Measurements from ENCODE around the gene MYADML2.

MYADML2 gene

DNA sequence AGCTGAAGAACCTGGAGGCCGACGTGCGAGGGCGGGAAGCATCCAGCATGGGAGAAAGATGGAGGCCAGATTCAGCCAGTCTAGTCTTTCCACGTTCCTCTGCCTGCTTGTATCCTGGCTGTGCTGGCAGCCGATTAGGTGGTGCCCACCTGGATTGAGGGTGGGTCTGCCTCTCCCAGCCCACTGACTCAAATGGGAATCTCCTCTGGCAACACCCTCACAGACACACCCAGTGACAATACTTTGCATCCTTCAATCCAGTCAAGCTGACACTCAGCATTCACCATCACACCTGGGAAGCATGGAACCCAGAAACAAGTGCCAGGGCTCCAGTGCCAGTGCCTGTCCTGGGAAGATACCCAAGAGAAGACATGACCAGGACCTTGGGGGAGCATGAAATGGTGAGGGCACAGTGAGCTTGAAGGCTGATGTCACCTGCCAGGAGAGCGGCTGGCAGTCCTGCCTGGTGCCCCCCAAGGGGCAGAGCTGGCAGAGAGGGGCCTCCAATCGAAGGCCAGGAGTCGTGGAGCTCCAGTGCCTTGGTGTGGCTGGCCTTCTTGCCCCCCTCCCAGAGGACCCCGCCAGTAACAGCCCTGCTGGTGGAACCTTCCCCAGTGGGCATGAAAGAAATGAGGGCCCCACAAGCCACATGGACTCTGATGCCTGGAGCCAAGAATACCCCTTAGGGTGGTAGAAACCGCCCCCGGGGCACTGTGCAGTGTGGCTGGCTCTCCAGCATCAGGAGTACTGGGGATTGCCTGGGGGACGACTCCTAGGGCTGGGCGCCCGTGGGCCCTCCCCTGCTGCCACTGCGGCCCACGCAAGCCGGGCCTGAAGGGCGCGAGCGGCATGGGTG, 45.6 kb downstream of the MYADML2 start:
- no peak for DNase-seq (ENCODE audit: low read depth)
- no peak overlapping the region for H3K4me3 ChIP-seq (ENCODE audit: low read depth, low read length)
- TF ChIP-seq, protein P1, sequence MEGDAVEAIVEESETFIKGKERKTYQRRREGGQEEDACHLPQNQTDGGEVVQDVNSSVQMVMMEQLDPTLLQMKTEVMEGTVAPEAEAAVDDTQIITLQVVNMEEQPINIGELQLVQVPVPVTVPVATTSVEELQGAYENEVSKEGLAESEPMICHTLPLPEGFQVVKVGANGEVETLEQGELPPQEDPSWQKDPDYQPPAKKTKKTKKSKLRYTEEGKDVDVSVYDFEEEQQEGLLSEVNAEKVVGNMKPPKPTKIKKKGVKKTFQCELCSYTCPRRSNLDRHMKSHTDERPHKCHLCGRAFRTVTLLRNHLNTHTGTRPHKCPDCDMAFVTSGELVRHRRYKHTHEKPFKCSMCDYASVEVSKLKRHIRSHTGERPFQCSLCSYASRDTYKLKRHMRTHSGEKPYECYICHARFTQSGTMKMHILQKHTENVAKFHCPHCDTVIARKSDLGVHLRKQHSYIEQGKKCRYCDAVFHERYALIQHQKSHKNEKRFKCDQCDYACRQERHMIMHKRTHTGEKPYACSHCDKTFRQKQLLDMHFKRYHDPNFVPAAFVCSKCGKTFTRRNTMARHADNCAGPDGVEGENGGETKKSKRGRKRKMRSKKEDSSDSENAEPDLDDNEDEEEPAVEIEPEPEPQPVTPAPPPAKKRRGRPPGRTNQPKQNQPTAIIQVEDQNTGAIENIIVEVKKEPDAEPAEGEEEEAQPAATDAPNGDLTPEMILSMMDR (IDR thresholded peaks at IDR 0.05; ENCODE audit: low read depth, low read length, missing control alignments), result no peak

DNA sequence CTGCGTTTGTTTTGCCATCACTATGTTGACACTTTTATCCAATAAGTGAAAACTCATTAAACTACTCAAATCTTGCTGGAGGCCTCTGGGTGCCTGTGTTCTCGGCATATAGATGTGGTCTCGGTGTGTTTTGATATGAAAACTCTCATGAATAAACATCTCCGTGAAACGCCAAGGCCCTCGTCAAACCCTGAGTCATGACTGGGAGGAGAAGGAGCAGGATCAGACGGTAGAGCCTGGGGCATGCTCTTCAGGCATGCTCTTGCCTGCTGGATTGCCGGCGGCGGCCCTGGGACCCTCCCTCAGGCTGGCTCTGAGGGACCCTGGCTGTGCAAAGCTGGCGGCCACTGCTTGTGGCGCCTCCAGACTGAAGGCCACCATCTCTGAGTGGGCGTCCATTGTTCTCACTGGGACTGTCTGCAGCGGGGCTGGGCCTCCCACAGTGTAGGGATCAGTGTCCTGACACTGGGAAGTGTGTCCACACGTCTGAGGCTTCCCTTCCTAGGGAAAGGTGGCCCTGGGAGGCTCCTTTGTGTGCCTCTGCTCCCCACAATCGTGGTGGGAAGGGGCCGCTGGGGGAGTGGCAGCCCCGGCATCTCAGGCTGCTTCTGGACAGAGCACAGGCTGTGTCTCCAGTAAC, 46.7 kb downstream of the MYADML2 start:
- TF ChIP-seq, protein P1 (IDR thresholded peaks at IDR 0.05; ENCODE audit: low read depth, low read length, missing control alignments), result no peak

DNA sequence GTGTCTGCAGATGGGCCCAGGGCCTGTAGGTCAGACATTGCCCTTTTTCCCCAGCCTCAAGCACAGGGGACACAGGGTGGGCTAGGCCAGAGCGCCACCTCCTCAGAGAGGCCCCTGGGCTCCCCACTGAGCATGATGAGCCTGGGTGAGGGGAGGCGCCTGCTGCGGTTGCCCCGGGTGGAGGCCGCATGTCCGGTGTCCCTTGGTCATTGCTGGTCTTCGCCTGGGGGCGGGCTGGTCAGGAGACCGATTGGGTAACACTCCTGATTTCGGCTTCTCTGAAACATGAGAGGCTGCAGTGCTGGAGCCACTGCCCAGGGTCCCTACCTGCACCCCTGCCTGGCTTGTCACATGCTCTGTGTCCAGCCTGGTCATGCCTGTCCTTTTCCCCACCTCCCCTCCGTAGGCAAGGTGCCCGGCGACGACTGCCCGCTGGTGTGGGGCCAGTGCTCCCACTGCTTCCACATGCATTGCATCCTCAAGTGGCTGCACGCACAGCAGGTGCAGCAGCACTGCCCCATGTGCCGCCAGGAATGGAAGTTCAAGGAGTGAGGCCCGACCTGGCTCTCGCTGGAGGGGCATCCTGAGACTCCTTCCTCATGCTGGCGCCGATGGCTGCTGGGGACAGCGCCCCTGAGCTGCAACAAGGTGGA, 47.4 kb downstream of the MYADML2 start:
- no peak for DNase-seq (ENCODE audit: low read depth)
- no peak overlapping the region for H3K4me3 ChIP-seq (ENCODE audit: low read depth, low read length)
- TF ChIP-seq, protein P1 (IDR thresholded peaks at IDR 0.05; ENCODE audit: low read depth, low read length, missing control alignments), result no peak

More for the DNA sequence above, 46.7 kb downstream of the MYADML2 start:
- no peak for DNase-seq (ENCODE audit: low read depth)
- no peak overlapping the region for H3K4me3 ChIP-seq (ENCODE audit: low read depth, low read length)

DNA sequence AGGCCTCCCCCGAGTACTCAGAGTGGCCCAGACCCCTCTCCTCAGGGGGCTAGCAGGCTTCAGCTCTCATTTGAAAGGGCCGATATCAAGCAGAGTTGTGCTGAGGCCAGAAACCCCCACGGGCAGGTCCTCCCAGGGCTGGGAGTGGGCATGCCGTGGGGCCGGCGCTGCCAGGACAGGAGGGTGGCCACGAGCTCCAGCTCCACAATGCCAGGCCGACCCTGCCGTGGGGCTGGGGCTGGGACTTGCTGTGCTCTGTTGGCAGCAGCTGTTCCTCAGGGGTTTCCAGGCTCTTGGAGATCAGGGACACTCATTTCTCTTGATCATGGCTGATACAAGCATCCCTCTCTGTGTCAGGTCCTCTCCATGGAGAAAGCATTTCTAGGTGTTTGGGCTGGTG, 48.1 kb downstream of the MYADML2 start:
- TF ChIP-seq, protein P1 (IDR thresholded peaks at IDR 0.05; ENCODE audit: low read depth, low read length, missing control alignments), result no peak
- no peak for DNase-seq (ENCODE audit: low read depth)
- H3K4me3 ChIP-seq (ENCODE audit: low read depth, low read length), result no peak overlapping the region

DNA sequence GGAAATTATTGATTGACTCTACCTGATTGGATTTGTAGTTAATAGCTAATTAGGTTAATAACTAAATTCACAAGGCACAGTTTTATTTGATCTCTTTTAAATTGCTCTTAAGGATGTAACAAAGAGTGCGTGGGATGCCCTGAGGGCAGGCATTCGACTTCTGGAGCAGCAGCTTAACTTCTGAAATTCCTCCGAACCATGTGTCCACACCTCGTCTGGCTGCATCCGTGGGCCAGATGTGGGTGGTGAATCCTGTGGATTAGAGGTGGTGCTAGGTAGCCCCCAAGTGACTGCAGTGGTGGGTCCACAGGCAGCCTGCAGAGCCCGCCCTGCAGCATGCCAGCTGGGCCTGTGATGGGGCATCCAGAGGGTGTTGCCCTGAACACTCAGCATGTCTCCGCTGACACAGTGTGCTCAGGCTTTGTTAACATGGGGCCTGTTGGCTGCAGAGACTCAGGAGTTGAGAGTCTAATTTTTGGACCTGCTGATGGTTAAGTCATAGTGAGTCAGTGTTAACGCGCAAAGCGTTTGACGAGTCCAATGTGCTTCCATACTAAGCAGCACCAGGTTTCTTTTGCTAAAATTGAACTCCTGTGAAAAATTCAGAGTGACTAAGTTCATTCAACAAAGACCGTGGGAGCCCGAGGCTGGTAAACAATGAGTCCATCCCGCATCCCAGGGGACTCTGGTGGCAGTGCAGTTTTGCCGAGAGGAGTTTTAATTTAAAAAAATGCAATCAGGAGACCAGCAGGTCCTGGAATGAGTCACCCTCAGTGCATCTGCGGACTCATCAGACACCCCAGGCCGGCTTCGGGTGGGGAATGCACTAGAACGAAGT, 48.8 kb downstream of the MYADML2 start:
- TF ChIP-seq, protein P1 (IDR thresholded peaks at IDR 0.05; ENCODE audit: low read depth, low read length, missing control alignments), result no peak
- H3K4me3 ChIP-seq (ENCODE audit: low read depth, low read length), result no peak overlapping the region
- no peak for DNase-seq (ENCODE audit: low read depth)

DNA sequence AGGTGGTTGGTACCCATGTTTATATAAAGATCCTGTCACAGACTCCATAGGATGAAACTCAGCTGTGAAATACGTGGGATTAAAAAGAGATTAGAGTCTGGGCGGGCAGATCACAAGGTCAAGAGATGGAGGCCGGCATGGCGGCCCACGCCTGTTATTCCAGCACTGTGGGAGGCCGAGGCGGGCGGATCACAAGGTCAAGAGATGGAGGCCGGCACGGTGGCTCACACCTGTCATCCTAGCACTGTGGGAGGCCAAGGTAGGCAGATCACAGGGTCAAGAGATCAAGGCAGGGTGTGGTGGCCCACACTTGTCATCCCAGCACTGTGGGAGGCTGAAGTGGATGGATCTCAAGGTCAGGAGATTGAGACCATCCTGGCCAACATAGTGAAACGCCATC, 51.6 kb downstream of the MYADML2 start:
- DNase-seq (ENCODE audit: low read depth), result no peak
- TF ChIP-seq, protein P1 (IDR thresholded peaks at IDR 0.05; ENCODE audit: low read depth, low read length, missing control alignments), result no peak
- H3K4me3 ChIP-seq (ENCODE audit: low read depth, low read length), result no peak overlapping the region
